Neural cell (in vitro differentiated cells): ENCODE results near the gene EPB42. TPM values are rescaled to one million over a fixed set of nuclear protein-coding genes. Genes with fewer than 3 reads are reported as not detected.

Source experiments
- H2AFZ ChIP-seq: fragments of 200-600, 300-800 bp; sonication (generic), shearing (Covaris generic); 2 replicates; pipeline ENCODE4 v1.6.0; 2014; ENCODE audit warnings: low read depth, mild to moderate bottlenecking, antibody characterized with exemption, low read length, moderate library complexity
- H3F3A ChIP-seq: fragments of 200-600 bp; shearing (Covaris generic); 2 replicates; pipeline ENCODE4 v1.6.1; 2016; ENCODE audit warnings: mild to moderate bottlenecking, moderate library complexity, mixed read lengths, antibody characterized with exemption, low read length; ENCODE audit not compliant: insufficient read depth, poor library complexity, severe bottlenecking
- H3K27ac ChIP-seq: fragments of 200-600, 300-800 bp; sonication (generic), shearing (Covaris generic); 2 replicates; pipeline ENCODE4 v1.5.1; 2014; ENCODE audit warnings: mild to moderate bottlenecking, low read length, moderate library complexity
- H3K27me3 ChIP-seq: fragments of 300-800, 200-600 bp; sonication (generic), shearing (Covaris generic); 2 replicates; pipeline ENCODE4 v1.6.0; 2014; ENCODE audit warnings: mild to moderate bottlenecking, low read depth, low read length, moderate library complexity; ENCODE audit not compliant: insufficient read depth
- H3K36me3 ChIP-seq: fragments of 300-800, 200-600 bp; sonication (generic), shearing (Covaris generic); 2 replicates; pipeline ENCODE4 v1.5.1; 2014; ENCODE audit warnings: mild to moderate bottlenecking, antibody characterized with exemption, low read length, moderate library complexity; ENCODE audit not compliant: insufficient read depth
- H3K4me2 ChIP-seq: fragments of 300-800, 200-600 bp; sonication (generic), shearing (Covaris generic); 2 replicates; pipeline ENCODE4 v1.6.0; 2014; ENCODE audit warnings: mild to moderate bottlenecking, low read length
- H3K4me3 ChIP-seq: fragments of 300-800, 200-600 bp; sonication (generic), shearing (Covaris generic); 2 replicates; pipeline ENCODE4 v1.5.1; 2014; ENCODE audit warnings: mild to moderate bottlenecking, low read length, moderate library complexity
- H3K79me2 ChIP-seq: fragments of 200-600 bp; shearing (Covaris generic); replicated peaks from 2 replicates; pipeline ENCODE4 v1.6.0; 2014; ENCODE audit warnings: mild to moderate bottlenecking, low read length, moderate library complexity; ENCODE audit not compliant: insufficient read depth
- H3K9ac ChIP-seq: fragments of 300-800, 200-600 bp; sonication (generic), shearing (Covaris generic); 2 replicates; pipeline ENCODE4 v1.6.1; 2016; ENCODE audit warnings: mild to moderate bottlenecking, low read length, mixed read lengths
- H3K9me2 ChIP-seq: fragments of 200-600 bp; shearing (Covaris generic); 2 replicates; pipeline ENCODE4 v1.6.1; 2016; ENCODE audit warnings: mild to moderate bottlenecking, low read length, mixed read lengths; ENCODE audit not compliant: insufficient read depth
- H3K9me3 ChIP-seq: fragments of 200-600, 300-800 bp; sonication (generic), shearing (Covaris generic); 2 replicates; pipeline ENCODE4 v1.6.1; 2016; ENCODE audit warnings: mild to moderate bottlenecking, mixed run types, low read length, moderate library complexity, mixed read lengths
- H4K20me1 ChIP-seq: fragments of 200-600 bp; shearing (Covaris generic); 2 replicates; pipeline ENCODE4 v1.6.1; 2016; ENCODE audit warnings: mild to moderate bottlenecking, mixed run types; ENCODE audit not compliant: insufficient read depth
- CTCF ChIP-seq: fragments of 450-650 bp; IDR thresholded peaks from 2 replicates; pipeline ENCODE4 v1.5.1; 2014; ENCODE audit warnings: antibody characterized with exemption, mild to moderate bottlenecking, moderate library complexity; ENCODE audit not compliant: poor library complexity, severe bottlenecking
- EP300 ChIP-seq: fragments of 450-650 bp; conservative IDR thresholded peaks from 2 replicates; pipeline ENCODE4 v1.6.1; 2014; ENCODE audit warnings: antibody characterized with exemption, mild to moderate bottlenecking, moderate library complexity; ENCODE audit not compliant: poor library complexity, severe bottlenecking
- EZH2 ChIP-seq: fragments of 200-600, 300-800 bp; shearing (Covaris generic), sonication (generic); IDR thresholded peaks from 2 replicates; pipeline ENCODE4 v1.6.1; 2014; ENCODE audit warnings: antibody characterized with exemption, low read length, borderline replicate concordance, mild to moderate bottlenecking; ENCODE audit not compliant: insufficient read depth, poor library complexity, severe bottlenecking
- MXI1 ChIP-seq: fragments of 450-650 bp; conservative IDR thresholded peaks from 2 replicates; pipeline ENCODE4 v1.6.1; 2014; ENCODE audit warnings: antibody characterized with exemption, mild to moderate bottlenecking; ENCODE audit not compliant: poor library complexity, severe bottlenecking
- POLR2AphosphoS5 ChIP-seq: IDR thresholded peaks from 2 replicates; pipeline ENCODE4 v1.6.1; 2012
- RAD21 ChIP-seq: fragments of 450-650 bp; conservative IDR thresholded peaks from 2 replicates; pipeline ENCODE4 v1.6.1; 2014; ENCODE audit warnings: antibody characterized with exemption, mild to moderate bottlenecking, moderate library complexity
- REST ChIP-seq: IDR thresholded peaks from 2 replicates; pipeline ENCODE4 v1.6.1; 2012; ENCODE audit warnings: borderline replicate concordance
- SMC3 ChIP-seq: fragments of 450-650 bp; conservative IDR thresholded peaks from 2 replicates; pipeline ENCODE4 v1.6.1; 2014; ENCODE audit warnings: antibody characterized with exemption, mild to moderate bottlenecking, moderate library complexity; ENCODE audit not compliant: poor library complexity
- TAF1 ChIP-seq: IDR thresholded peaks from 2 replicates; pipeline ENCODE4 v1.6.1; 2012; ENCODE audit warnings: low read depth
- polyA plus RNA-seq: library from polyadenylated mRNA; depleted of rRNA; stranded (reverse); fragments of >200 nt; gene quantifications from 2 replicates; pipeline ENCODE4 v1.2.3, GENCODE V29; 2014

EPB42 gene
- polyA plus RNA-seq, 1 donor from 2014 or later = not detected

- TF ChIP-seq TAF1 = no peak
- TF ChIP-seq POLR2AphosphoS5 = no peak
- TF ChIP-seq MXI1 = no peak
- no peak for TF ChIP-seq SMC3
Measured at GRCh38 chr15:43212951-43213350, 7.9 kb downstream of the EPB42 start.

GRCh38 chr15:43212299-43212698 lies 8.5 kb downstream of the EPB42 start:
- H2AFZ ChIP-seq = no peak overlapping the region
- H3K4me2 ChIP-seq = no peak overlapping the region
- H3K36me3 ChIP-seq = no peaks in the 10 kb centered on the region
- TF ChIP-seq POLR2AphosphoS5 (no peak), CTCF (no peak), EP300 (no peak), RAD21 (no peak), EZH2 (no peak), MXI1 (no peak), REST (no peak), SMC3 (no peak)
- H3K9me3 ChIP-seq = no peaks in the 10 kb centered on the region
- no peak overlapping the region for H3K4me3 ChIP-seq
- no peaks in the 10 kb centered on the region for H3F3A ChIP-seq
- H3K79me2 ChIP-seq = no peaks in the 10 kb centered on the region
- H3K9me2 ChIP-seq = no peaks in the 10 kb centered on the region
- no peak overlapping the region for H3K27ac ChIP-seq
- H4K20me1 ChIP-seq = no peaks in the 10 kb centered on the region
- H3K9ac ChIP-seq = no peak overlapping the region
- no peaks in the 10 kb centered on the region for H3K27me3 ChIP-seq

More at GRCh38 chr15:43212951-43213350, 7.9 kb downstream of the EPB42 start:
- no peaks in the 10 kb centered on the region for H3K27me3 ChIP-seq
- H3K4me2 ChIP-seq = no peak overlapping the region
- H4K20me1 ChIP-seq = no peaks in the 10 kb centered on the region
- H3K4me3 ChIP-seq = no peak overlapping the region
- H3K36me3 ChIP-seq = no peaks in the 10 kb centered on the region
- no peak overlapping the region for H2AFZ ChIP-seq
- no peak overlapping the region for H3K27ac ChIP-seq
- H3F3A ChIP-seq = no peaks in the 10 kb centered on the region
- H3K9me2 ChIP-seq = no peaks in the 10 kb centered on the region
- no peak overlapping the region for H3K9ac ChIP-seq
- H3K79me2 ChIP-seq = no peaks in the 10 kb centered on the region
- H3K9me3 ChIP-seq = no peaks in the 10 kb centered on the region

GRCh38 chr15:43211224-43211735 lies 9.5 kb downstream of the EPB42 start:
- Histone ChIP-seq H3K9me3 (no peaks in the 10 kb centered on the region), H3K27ac (no peak overlapping the region), H3F3A (no peaks in the 10 kb centered on the region), H3K9ac (no peak overlapping the region), H4K20me1 (no peaks in the 10 kb centered on the region), H3K79me2 (no peaks in the 10 kb centered on the region), H2AFZ (no peak overlapping the region), H3K4me2 (no peak overlapping the region), H3K36me3 (no peaks in the 10 kb centered on the region), H3K4me3 (no peak overlapping the region), H3K27me3 (no peaks in the 10 kb centered on the region), H3K9me2 (no peaks in the 10 kb centered on the region)
- TF ChIP-seq RAD21 (no peak), CTCF (no peak), EP300 (no peak), TAF1 (no peak), EZH2 (no peak)
